Measurements from ENCODE around the gene SS18L1. TPM values are rescaled to one million over a fixed set of nuclear protein-coding genes. Genes with fewer than 3 reads are reported as not detected.
A peak's percentile ranks its signal among the peaks of the same experiment; 100 is the strongest.

Gene SS18L1
- total RNA-seq, 2 experiments from 2014 or later, result 21.0 to 23.3 TPM

GRCh38 chr20:62157387-62158087 is 14.0 kb downstream of the SS18L1 start:
- peaks cover 5% of the 10 kb centered on the region for H3K4me1 Mint-ChIP-seq
- DNase-seq (no peak), ATAC-seq (ENCODE audit: low read depth) (no peak)
- POLR2A ChIA-PET, result no interaction called here
- H3K27me3 Mint-ChIP-seq, result no peaks in the 10 kb centered on the region
- H3K27ac Mint-ChIP-seq, result no peak overlapping the region
- H3K4me3 Mint-ChIP-seq, result no peak overlapping the region
- H3K9me3 Mint-ChIP-seq, result peaks cover 4% of the 10 kb centered on the region
- peaks cover 23% of the 10 kb centered on the region for H3K36me3 Mint-ChIP-seq

- no peaks in the 10 kb centered on the region for H3K27me3 Mint-ChIP-seq
- H3K9me3 Mint-ChIP-seq, result peaks cover 2% of the 10 kb centered on the region
- ATAC-seq (ENCODE audit: low read depth) (no peak), DNase-seq (no peak)
- H3K36me3 Mint-ChIP-seq, result peaks cover 18% of the 10 kb centered on the region
- POLR2A ChIA-PET, result no interaction called here
- H3K4me1 Mint-ChIP-seq, result peaks cover 5% of the 10 kb centered on the region
- no peak overlapping the region for H3K27ac Mint-ChIP-seq
- H3K4me3 Mint-ChIP-seq, result no peak overlapping the region
These were observed 14.5 kb downstream of the SS18L1 start for GRCh38 chr20:62158088-62158400.

- DNase-seq, result no peak
- H3K9me3 Mint-ChIP-seq, result peaks cover under 1% of the 10 kb centered on the region
- no peak overlapping the region for H3K27ac Mint-ChIP-seq
- ATAC-seq (ENCODE audit: low read depth), result no peak
- H3K4me1 Mint-ChIP-seq, result peaks cover 5% of the 10 kb centered on the region
- H3K4me3 Mint-ChIP-seq, result no peak overlapping the region
- peaks cover 15% of the 10 kb centered on the region for H3K36me3 Mint-ChIP-seq
- no peaks in the 10 kb centered on the region for H3K27me3 Mint-ChIP-seq
- POLR2A ChIA-PET, result no interaction called here
These were observed 15.0 kb downstream of the SS18L1 start for GRCh38 chr20:62158541-62158940.

- no peak for ATAC-seq (ENCODE audit: low read depth)
- Mint-ChIP-seq H3K4me3 (no peak overlapping the region), H3K4me1 (peaks cover 5% of the 10 kb centered on the region), H3K27me3 (no peaks in the 10 kb centered on the region), H3K9me3 (no peaks in the 10 kb centered on the region), H3K36me3 (peaks cover 10% of the 10 kb centered on the region), H3K27ac (no peak overlapping the region)
- POLR2A ChIA-PET, result no interaction called here
- DNase-seq, result no peak
These were observed 15.5 kb downstream of the SS18L1 start for GRCh38 chr20:62159052-62159451.

- POLR2A ChIA-PET, result no interaction called here
- ATAC-seq (ENCODE audit: low read depth), result peak; percentile 22
- peak overlapping the region; percentile 22 for H3K4me3 Mint-ChIP-seq
- no peaks in the 10 kb centered on the region for H3K9me3 Mint-ChIP-seq
- DNase-seq, result no peak
- H3K4me1 Mint-ChIP-seq, result peaks cover 5% of the 10 kb centered on the region
- peaks cover 5% of the 10 kb centered on the region for H3K36me3 Mint-ChIP-seq
- H3K27me3 Mint-ChIP-seq, result no peaks in the 10 kb centered on the region
- peak overlapping the region; percentile 30 for H3K27ac Mint-ChIP-seq
These were observed 16.3 kb downstream of the SS18L1 start for GRCh38 chr20:62159839-62160238.

GRCh38 chr20:62160253-62160652 is 16.7 kb downstream of the SS18L1 start:
- ATAC-seq (ENCODE audit: low read depth) (no peak), DNase-seq (no peak)
- H3K27ac Mint-ChIP-seq, result no peak overlapping the region
- no peak overlapping the region for H3K4me3 Mint-ChIP-seq
- H3K9me3 Mint-ChIP-seq, result no peaks in the 10 kb centered on the region
- no peaks in the 10 kb centered on the region for H3K27me3 Mint-ChIP-seq
- peaks cover 5% of the 10 kb centered on the region for H3K36me3 Mint-ChIP-seq
- peaks cover 5% of the 10 kb centered on the region for H3K4me1 Mint-ChIP-seq
- POLR2A ChIA-PET, result no interaction called here

- peaks cover 5% of the 10 kb centered on the region for H3K4me1 Mint-ChIP-seq
- no peaks in the 10 kb centered on the region for H3K9me3 Mint-ChIP-seq
- H3K27me3 Mint-ChIP-seq, result no peaks in the 10 kb centered on the region
- peaks cover 4% of the 10 kb centered on the region for H3K36me3 Mint-ChIP-seq
- DNase-seq, result no peak
- POLR2A ChIA-PET, result no interaction called here
- no peak overlapping the region for H3K27ac Mint-ChIP-seq
- H3K4me3 Mint-ChIP-seq, result no peak overlapping the region
- ATAC-seq (ENCODE audit: low read depth), result no peak
These were observed 17.3 kb downstream of the SS18L1 start for GRCh38 chr20:62160876-62161275.

GRCh38 chr20:62161347-62161746 is 17.8 kb downstream of the SS18L1 start:
- no peak for ATAC-seq (ENCODE audit: low read depth)
- no peaks in the 10 kb centered on the region for H3K9me3 Mint-ChIP-seq
- peaks cover 4% of the 10 kb centered on the region for H3K36me3 Mint-ChIP-seq
- POLR2A ChIA-PET, result no interaction called here
- no peak for DNase-seq
- no peak overlapping the region for H3K4me3 Mint-ChIP-seq
- peaks cover 5% of the 10 kb centered on the region for H3K4me1 Mint-ChIP-seq
- H3K27ac Mint-ChIP-seq, result no peak overlapping the region
- H3K27me3 Mint-ChIP-seq, result no peaks in the 10 kb centered on the region

- no peak for DNase-seq
- Mint-ChIP-seq H3K4me3 (no peak overlapping the region), H3K9me3 (no peaks in the 10 kb centered on the region), H3K27ac (no peak overlapping the region), H3K27me3 (no peaks in the 10 kb centered on the region), H3K36me3 (peaks cover 4% of the 10 kb centered on the region), H3K4me1 (peaks cover 5% of the 10 kb centered on the region)
- no peak for ATAC-seq (ENCODE audit: low read depth)
- POLR2A ChIA-PET, result no interaction called here
These were observed 19.4 kb downstream of the SS18L1 start for GRCh38 chr20:62162765-62163484.

- DNase-seq (no peak), ATAC-seq (ENCODE audit: low read depth) (no peak)
- Mint-ChIP-seq H3K4me1 (peaks cover 5% of the 10 kb centered on the region), H3K27me3 (no peaks in the 10 kb centered on the region), H3K9me3 (no peaks in the 10 kb centered on the region), H3K4me3 (no peak overlapping the region), H3K36me3 (peaks cover 6% of the 10 kb centered on the region), H3K27ac (no peak overlapping the region)
- POLR2A ChIA-PET, result no interaction called here
These were observed 19.9 kb downstream of the SS18L1 start for GRCh38 chr20:62163485-62163865.

GRCh38 chr20:62163986-62164762 is 20.6 kb downstream of the SS18L1 start:
- Mint-ChIP-seq H3K27ac (no peak overlapping the region), H3K9me3 (no peaks in the 10 kb centered on the region), H3K4me3 (no peak overlapping the region), H3K4me1 (peaks cover 5% of the 10 kb centered on the region), H3K36me3 (peaks cover 6% of the 10 kb centered on the region), H3K27me3 (no peaks in the 10 kb centered on the region)
- POLR2A ChIA-PET, result no interaction called here
- ATAC-seq (ENCODE audit: low read depth) (no peak), DNase-seq (no peak)

- no peak overlapping the region for H3K4me3 Mint-ChIP-seq
- no peaks in the 10 kb centered on the region for H3K4me1 Mint-ChIP-seq
- H3K9me3 Mint-ChIP-seq, result no peaks in the 10 kb centered on the region
- ATAC-seq (ENCODE audit: low read depth) (no peak), DNase-seq (no peak)
- H3K36me3 Mint-ChIP-seq, result peaks cover 2% of the 10 kb centered on the region
- no peaks in the 10 kb centered on the region for H3K27me3 Mint-ChIP-seq
- H3K27ac Mint-ChIP-seq, result no peak overlapping the region
- POLR2A ChIA-PET, result no interaction called here
These were observed 21.6 kb downstream of the SS18L1 start for GRCh38 chr20:62164879-62165761.

- Mint-ChIP-seq H3K27ac (no peak overlapping the region), H3K27me3 (no peaks in the 10 kb centered on the region), H3K4me3 (no peak overlapping the region), H3K36me3 (peaks cover 2% of the 10 kb centered on the region), H3K4me1 (no peaks in the 10 kb centered on the region), H3K9me3 (no peaks in the 10 kb centered on the region)
- ATAC-seq (ENCODE audit: low read depth), result no peak
- DNase-seq, result no peak
- POLR2A ChIA-PET, result no interaction called here
These were observed 22.3 kb downstream of the SS18L1 start for GRCh38 chr20:62165762-62166399.

Measured in activated naive CD8-positive, alpha-beta T cell treated with anti-CD3 and anti-CD28 coated beads, Interleukin-2, amount 10 ng/mL, durations not matched to agents 7 days and 5 days (primary cell).